Spleen (tissue), 11 donors: ENCODE data around the gene PTGER4. TPM values are rescaled to one million over a fixed set of nuclear protein-coding genes. Genes with fewer than 3 reads are reported as not detected.
A peak's percentile ranks its signal among the peaks of the same experiment; 100 is the strongest.
"Not testable (repeated sequence)": the region's sequence is repeated elsewhere in the genome, so short reads cannot be mapped to it uniquely, and the experiment has no call there.

Experiments
- DNase-seq: peaks from one replicate; pipeline ENCODE4 v3.0.0-alpha.2; 2020
- H3K27ac ChIP-seq, 8 donors: fragments of 200-600 bp; sonication (generic) in 7 of 8; 1 replicate in 4 of 8; 2 replicates in 4 of 8; pipeline versions ENCODE4 v1.5.0 to v1.8.0; 2016 to 2021; ENCODE audit warnings: inconsistent platforms in 4 of 8, mild to moderate bottlenecking in 4 of 8, moderate library complexity in 1 of 8
- H3K27me3 ChIP-seq, 7 donors: fragments of 200-600 bp; sonication (generic) in 6 of 7; replicated peaks in 1 of 7; 1 replicate in 4 of 7; 2 replicates in 3 of 7; pipeline versions ENCODE4 v1.5.0 to v1.8.0; 2016 to 2021; ENCODE audit warnings: inconsistent platforms in 3 of 7, mild to moderate bottlenecking in 1 of 7
- H3K36me3 ChIP-seq, 6 donors: fragments of 200-600 bp; sonication (generic) in 5 of 6; 1 replicate in 4 of 6; 2 replicates in 2 of 6; pipeline versions ENCODE4 v1.5.0 to v1.8.0; 2016 to 2021; ENCODE audit warnings: inconsistent platforms in 2 of 6
- H3K4me1 ChIP-seq, 6 donors: fragments of 200-600 bp; sonication (generic) in 5 of 6; 1 replicate in 3 of 6; 2 replicates in 3 of 6; pipeline versions ENCODE4 v1.5.0 to v1.8.0; 2016 to 2021; ENCODE audit warnings: inconsistent platforms in 3 of 6
- H3K4me3 ChIP-seq, 8 donors: fragments of 200-600 bp; sonication (generic) in 7 of 8; 1 replicate in 4 of 8; 2 replicates in 4 of 8; pipeline versions ENCODE4 v1.5.0 to v1.8.0; 2016 to 2021; ENCODE audit warnings: inconsistent platforms in 4 of 8, mild to moderate bottlenecking in 4 of 8, moderate library complexity in 2 of 8
- H3K9me3 ChIP-seq, 8 donors: fragments of 200-600 bp; sonication (generic) in 7 of 8; 1 replicate in 4 of 8; 2 replicates in 4 of 8; pipeline versions ENCODE4 v1.5.0 to v1.8.0; 2016 to 2021; ENCODE audit warnings: inconsistent platforms in 4 of 8
- CTCF ChIP-seq, 11 experiments: fragments of 200-600 bp in 7 of 11; fragments of 450-650 bp in 4 of 11; sonication (generic) in 4 of 11; IDR thresholded peaks in 8 of 11; conservative IDR thresholded peaks in 3 of 11; 1 replicate in 7 of 11; 2 replicates in 4 of 11; pipeline versions ENCODE4 v1.4.0 to v1.8.0; 2016 to 2021; ENCODE audit warnings: antibody characterized with exemption in 11 of 11, inconsistent platforms in 4 of 11, mild to moderate bottlenecking in 1 of 11
- POLR2A ChIP-seq, 3 donors: fragments of 450-650 bp; IDR thresholded peaks; one replicate each; pipeline ENCODE4 v1.5.1; 2017; ENCODE audit warnings: antibody characterized with exemption in 3 of 3, mild to moderate bottlenecking in 1 of 3
- POLR2AphosphoS5 ChIP-seq, 3 donors: sonication (generic); formaldehyde crosslinking; IDR thresholded peaks; one replicate each; pipeline ENCODE4 v1.5.1; 2017; ENCODE audit warnings: antibody characterized with exemption in 3 of 3
- WGBS, 5 donors: extraction: QIAGEN DNeasy Blood & Tissue Kit in 3 of 5; methylation state at CpG; one replicate each; pipeline versions ENCODE4 v1.1.5 to v1.1.7; 2013 to 2018; 5-methylcytosine and 5-hydroxymethylcytosine counted together
- intact Hi-C: fragments of 100-400 bp; cut with DNase I; formaldehyde crosslinking; loops from one replicate; pipeline ENCODE4 v1.15.0; 2023; ENCODE audit warnings: low total_unique reads
- polyA plus RNA-seq, 3 donors: library from polyadenylated mRNA; stranded (reverse); fragments of 200-250 nt; gene quantifications; one replicate each; pipeline ENCODE4 v1.2.1, GENCODE V29; 2013
- total RNA-seq, 7 donors: library from RNA; depleted of rRNA in 3 of 7; stranded (reverse); fragments of >200 nt in 3 of 7; fragmentation: NEBNext Ultra II Directional in 4 of 7; extraction: Animal tissue kit (Norgen Biotek cat#: 25700) in 4 of 7; gene quantifications; one replicate each; pipeline versions ENCODE4 v1.1.0 to v1.2.1, GENCODE V29; 2016 to 2021
- donor health status: healthy with polysubstance abuse.
- donor health status: DM: no; HTN: no; CAD: no; lungs with moderate emphysema.
- donor health status: DM: no; HTN: no; CAD: no.
- donor health status: Bipolar disorder and iron deficiency.
- donor health status: healthy.
- donor health status: DM: no; HTN: no; CAD: no.
- donor health status: DM: yes; HTN: yes; CAD: no.

PTGER4 gene
- total and polyA plus RNA-seq, 10 donors, result 4.2 to 108 (median 33.2) TPM

DNA sequence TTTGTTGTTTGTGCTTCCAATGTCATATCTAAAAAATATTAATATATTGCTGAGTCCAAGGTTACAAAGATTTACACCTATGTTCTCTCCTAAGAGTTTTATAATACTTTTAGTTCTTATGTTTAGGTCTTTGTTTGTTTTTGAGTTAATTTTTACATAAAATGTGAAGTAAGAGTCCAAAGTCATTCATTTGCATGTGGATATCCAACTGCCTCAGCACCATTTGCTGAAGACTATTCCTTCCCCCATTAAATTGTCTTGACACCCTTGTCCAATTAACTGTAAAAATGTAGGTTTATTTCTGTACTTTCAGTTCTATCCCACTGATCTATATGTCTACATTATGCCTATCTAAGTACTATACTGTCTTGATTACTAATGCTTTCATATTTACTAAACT, 40.4 kb downstream of the PTGER4 start:
- H3K4me3 ChIP-seq, result no peak overlapping the region
- no peak for TF ChIP-seq CTCF (IDR thresholded peaks at IDR 0.05 in 8 of 11, conservative IDR thresholded peaks at IDR 0.05 in 3 of 11)
- no peak for TF ChIP-seq POLR2AphosphoS5 (IDR thresholded peaks at IDR 0.05)
- TF ChIP-seq POLR2A (IDR thresholded peaks at IDR 0.05), result no peak
- H3K27me3 ChIP-seq, result no peaks in the 10 kb centered on the region
- H3K4me1 ChIP-seq, result no peaks in the 10 kb centered on the region
- intact Hi-C loops, result no loop called here
- peaks cover 0 to 82% (median 12%) of the 10 kb centered on the region in 6 donors for H3K36me3 ChIP-seq
- no peak overlapping the region for H3K27ac ChIP-seq
- DNase-seq, result no peak
- H3K9me3 ChIP-seq, result peaks cover 0 to 17% (median 3%) of the 10 kb centered on the region in 8 donors

DNA sequence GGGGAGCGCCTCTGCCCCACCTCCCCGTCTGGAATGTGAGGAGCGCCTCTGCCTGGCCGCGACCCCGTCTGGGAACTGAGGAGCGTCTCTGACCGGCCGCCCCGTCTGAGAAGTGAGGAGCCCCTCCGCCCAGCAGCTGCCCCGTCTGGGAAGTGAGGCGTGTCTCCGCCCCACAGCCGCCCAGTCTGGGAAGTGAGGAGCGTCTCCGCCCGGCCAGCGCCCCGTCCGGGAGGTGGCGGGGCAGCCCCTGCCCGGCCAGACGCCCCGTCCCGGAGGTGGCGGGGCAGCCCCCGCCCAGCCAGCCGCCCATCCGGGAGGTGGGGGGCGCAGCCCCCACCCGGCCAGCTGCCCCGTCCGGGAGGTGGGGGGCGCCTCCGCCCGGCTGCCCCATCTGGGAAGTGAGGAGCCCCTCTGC, 42.8 kb downstream of the PTGER4 start:
- H3K4me1 ChIP-seq, H3K27ac ChIP-seq, intact Hi-C loops, H3K27me3 ChIP-seq, DNase-seq, H3K4me3 ChIP-seq: not testable (repeated sequence)
- H3K9me3 ChIP-seq, result peaks cover 0 to 17% (median 3%) of the 10 kb centered on the region in 8 donors
- 92 to 99% (median 96%) methylated on average over 9 to 37 of the region's 37 CpGs for WGBS, 5 donors
- peaks cover 0 to 88% (median 11%) of the 10 kb centered on the region in 6 donors for H3K36me3 ChIP-seq

DNA sequence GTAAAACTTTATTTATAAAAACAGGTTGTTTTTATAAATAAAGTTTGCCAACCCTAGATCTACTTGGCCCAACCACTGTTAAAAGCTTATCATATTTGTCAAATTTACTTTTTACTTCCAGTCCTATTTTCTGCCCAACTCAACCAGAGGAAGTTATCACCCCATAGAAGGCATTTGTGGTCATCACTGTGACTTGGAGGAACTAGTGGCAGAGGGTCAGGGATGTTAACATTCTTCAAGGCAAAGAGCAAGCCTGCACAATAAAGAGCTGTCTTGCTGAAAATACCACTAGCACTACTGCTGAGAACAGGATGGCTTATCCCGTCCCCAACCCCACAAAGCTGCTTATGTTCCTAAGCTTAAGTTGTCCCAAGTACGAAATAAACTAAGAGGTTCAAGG, 53.7 kb downstream of the PTGER4 start:
- Histone ChIP-seq H3K27me3 (no peaks in the 10 kb centered on the region), H3K27ac (peak overlapping the region in 5 of 8 donors; percentile 19 to 66 (median 52)), H3K36me3 (peaks cover 0 to 19% (median 2%) of the 10 kb centered on the region in 6 donors), H3K4me1 (peaks cover 0 to 36% (median 25%) of the 10 kb centered on the region in 6 donors), H3K9me3 (no peaks in the 10 kb centered on the region), H3K4me3 (no peak overlapping the region)
- no peak for DNase-seq
- peak in 1 of 3 donors; percentile 15 for TF ChIP-seq POLR2AphosphoS5 (IDR thresholded peaks at IDR 0.05)
- no peak for TF ChIP-seq POLR2A (IDR thresholded peaks at IDR 0.05)
- 49 to 71% (median 57%) methylated on average over 2 of the region's 2 CpGs for WGBS, 5 donors
- intact Hi-C loops, result loop anchor here (10.0 kb wide), 1 partner anchor 1019 kb away; no protein-coding TSS in a partner anchor

DNA sequence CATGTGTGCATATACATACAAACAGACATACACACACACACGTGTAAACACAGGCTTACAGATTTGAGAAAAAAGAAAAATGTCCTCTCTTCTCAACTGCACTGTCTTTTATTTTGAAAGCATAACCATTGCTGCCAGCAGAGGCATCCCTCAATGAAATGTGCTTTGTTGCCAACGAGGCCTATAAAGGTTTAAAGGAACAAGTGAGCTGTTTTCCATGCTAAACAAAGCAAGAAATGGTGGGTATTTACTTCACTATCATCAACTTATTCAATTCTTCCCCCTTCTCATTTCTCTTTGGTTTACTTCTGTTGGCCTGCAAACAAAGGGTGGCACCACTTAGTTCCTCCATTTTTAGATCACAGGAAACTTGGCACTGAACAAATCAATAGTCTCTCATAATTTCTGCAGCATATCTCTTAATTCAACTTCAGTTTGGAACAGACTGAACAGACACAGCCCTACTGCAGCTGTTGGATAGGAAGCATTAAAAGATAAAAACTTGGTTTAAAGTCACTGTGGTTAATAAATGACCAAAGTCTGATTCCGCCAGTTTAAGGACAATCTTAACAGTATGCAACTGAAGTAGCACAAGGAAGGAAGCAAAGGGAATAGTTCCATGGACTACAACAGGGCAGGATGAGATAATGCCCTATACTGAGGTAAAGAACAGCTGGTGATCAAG, 54.3 kb downstream of the PTGER4 start:
- intact Hi-C loops, result loop anchor here (10.0 kb wide), 1 partner anchor 1019 kb away; no protein-coding TSS in a partner anchor
- H3K27me3 ChIP-seq, result no peaks in the 10 kb centered on the region
- H3K36me3 ChIP-seq, result peaks cover 0 to 25% (median 2%) of the 10 kb centered on the region in 6 donors
- peak overlapping the region in 6 of 8 donors; percentile 19 to 66 (median 52) for H3K27ac ChIP-seq
- no peak for DNase-seq
- TF ChIP-seq POLR2AphosphoS5 (IDR thresholded peaks at IDR 0.05), result no peak
- H3K4me3 ChIP-seq, result no peak overlapping the region
- 39 to 49% (median 41%) methylated on average over 3 of the region's 3 CpGs for WGBS, 5 donors
- peaks cover 0 to 36% (median 25%) of the 10 kb centered on the region in 6 donors for H3K4me1 ChIP-seq
- H3K9me3 ChIP-seq, result no peaks in the 10 kb centered on the region

DNA sequence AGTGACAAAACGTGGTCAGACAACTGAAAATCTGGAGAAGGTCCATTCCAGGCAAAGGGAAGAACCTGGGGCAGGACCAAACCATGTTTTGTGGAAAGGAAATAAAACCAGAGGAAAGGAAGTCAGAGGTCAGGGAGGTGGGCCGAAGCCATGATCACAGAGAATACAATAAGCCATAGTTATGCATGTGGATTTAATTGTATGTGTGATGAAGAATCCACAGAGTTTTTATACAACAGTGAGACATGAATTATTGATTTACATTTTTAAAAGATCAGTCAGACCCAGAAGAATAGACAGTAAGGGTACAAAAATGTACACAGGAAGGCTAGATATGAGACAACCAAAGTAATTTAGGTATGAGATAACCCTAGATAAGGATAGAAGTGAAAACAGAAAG, 55.3 kb downstream of the PTGER4 start:
- WGBS, 5 donors, result 54 to 72% (median 62%) methylated on average over 2 of the region's 2 CpGs
- Histone ChIP-seq H3K27me3 (no peaks in the 10 kb centered on the region), H3K4me1 (peaks cover 0 to 36% (median 25%) of the 10 kb centered on the region in 6 donors), H3K27ac (peak overlapping the region in 5 of 8 donors; percentile 19 to 66 (median 52)), H3K9me3 (peaks cover 0 to 9% (median 6%) of the 10 kb centered on the region in 8 donors), H3K4me3 (no peak overlapping the region), H3K36me3 (peaks cover 0 to 25% (median 8%) of the 10 kb centered on the region in 6 donors)
- intact Hi-C loops, result loop anchor here (5.0 to 10.0 kb wide), 2 partner anchors 788 to 1020 kb away; no protein-coding TSS in a partner anchor
- no peak for DNase-seq
- TF ChIP-seq POLR2A (IDR thresholded peaks at IDR 0.05), result no peak
- no peak for TF ChIP-seq POLR2AphosphoS5 (IDR thresholded peaks at IDR 0.05)
- no peak for TF ChIP-seq CTCF (IDR thresholded peaks at IDR 0.05 in 8 of 11, conservative IDR thresholded peaks at IDR 0.05 in 3 of 11)
